HCT116 (cell line): Measurements from ENCODE around the gene SLC35B1.

ENCODE experiments used
- CEBPB ChIP-seq: IDR thresholded peaks from 2 replicates; pipeline ENCODE4 v1.6.1; 2012; ENCODE audit warnings: low read depth
- EZH2 ChIP-seq: fragments of 200-600 bp; sonication (generic); IDR thresholded peaks from 2 replicates; pipeline ENCODE4 v1.6.1; 2017; ENCODE audit warnings: antibody characterized with exemption, mixed run types
- ZNF274 ChIP-seq: fragments of 200-500 bp; sonication (Bioruptor generic); IDR thresholded peaks from 2 replicates; pipeline ENCODE4 v1.6.1; 2014; ENCODE audit warnings: mild to moderate bottlenecking, low read depth, low read length, inconsistent platforms
- TF ChIP-seq, protein P1 (sequence below), 3 experiments: fragments of 200-600 bp in 1 of 3; sonication (generic) in 1 of 3; IDR thresholded peaks in 2 of 3; conservative IDR thresholded peaks in 1 of 3; 2 replicates each; pipeline ENCODE4 v1.5.1; 2012 to 2017; ENCODE audit warnings: low read depth in 2 of 3, low read length in 2 of 3, antibody characterized with exemption in 1 of 3, borderline replicate concordance in 1 of 3, control low read depth in 1 of 3, mild to moderate bottlenecking in 1 of 3, mixed read lengths in 1 of 3, mixed run types in 1 of 3, moderate library complexity in 1 of 3; ENCODE audit not compliant: insufficient read depth in 1 of 3

DNA sequence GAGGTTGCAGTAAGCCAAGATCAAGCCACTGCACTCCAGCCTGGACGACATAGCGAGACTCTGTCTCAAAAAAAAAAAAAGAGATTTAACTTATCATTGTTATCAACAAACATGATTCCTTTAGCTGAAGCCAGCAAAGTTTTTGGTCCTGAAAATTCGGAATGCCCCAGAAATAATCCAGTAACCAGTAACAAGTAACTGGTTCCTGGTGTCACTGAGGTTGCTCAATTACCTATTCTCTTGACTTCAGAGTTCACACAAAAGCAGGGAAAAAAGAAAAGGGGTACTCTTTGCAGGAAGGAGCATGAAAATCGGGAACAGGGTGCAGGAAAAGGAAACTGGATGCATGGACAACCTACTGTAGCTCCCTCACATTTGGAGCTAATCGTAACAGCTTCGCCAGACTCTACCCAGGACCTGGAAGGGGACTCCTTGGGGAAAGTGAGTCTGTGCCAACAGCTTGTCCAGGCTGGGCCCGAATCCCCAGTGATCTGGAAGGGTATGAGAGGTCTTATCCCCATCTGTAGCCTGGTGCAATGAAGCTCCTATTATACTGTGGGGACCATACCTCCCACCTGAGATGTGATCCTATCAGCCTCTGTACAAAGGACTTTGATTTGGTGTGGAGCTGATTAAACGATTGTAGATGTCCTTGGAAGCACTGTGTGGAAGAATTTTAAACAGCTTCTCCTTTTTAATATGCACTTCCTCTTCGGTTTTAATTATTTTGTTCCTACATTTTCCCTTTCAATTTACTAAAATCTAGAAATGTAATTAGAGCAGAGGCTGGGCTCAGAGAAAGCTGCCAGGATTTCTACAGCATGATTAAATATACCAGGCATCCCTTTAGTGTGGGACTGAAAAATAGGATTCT, 26.4 kb downstream of the SLC35B1 start:
- no peak for TF ChIP-seq ZNF274
- TF ChIP-seq, protein P1, sequence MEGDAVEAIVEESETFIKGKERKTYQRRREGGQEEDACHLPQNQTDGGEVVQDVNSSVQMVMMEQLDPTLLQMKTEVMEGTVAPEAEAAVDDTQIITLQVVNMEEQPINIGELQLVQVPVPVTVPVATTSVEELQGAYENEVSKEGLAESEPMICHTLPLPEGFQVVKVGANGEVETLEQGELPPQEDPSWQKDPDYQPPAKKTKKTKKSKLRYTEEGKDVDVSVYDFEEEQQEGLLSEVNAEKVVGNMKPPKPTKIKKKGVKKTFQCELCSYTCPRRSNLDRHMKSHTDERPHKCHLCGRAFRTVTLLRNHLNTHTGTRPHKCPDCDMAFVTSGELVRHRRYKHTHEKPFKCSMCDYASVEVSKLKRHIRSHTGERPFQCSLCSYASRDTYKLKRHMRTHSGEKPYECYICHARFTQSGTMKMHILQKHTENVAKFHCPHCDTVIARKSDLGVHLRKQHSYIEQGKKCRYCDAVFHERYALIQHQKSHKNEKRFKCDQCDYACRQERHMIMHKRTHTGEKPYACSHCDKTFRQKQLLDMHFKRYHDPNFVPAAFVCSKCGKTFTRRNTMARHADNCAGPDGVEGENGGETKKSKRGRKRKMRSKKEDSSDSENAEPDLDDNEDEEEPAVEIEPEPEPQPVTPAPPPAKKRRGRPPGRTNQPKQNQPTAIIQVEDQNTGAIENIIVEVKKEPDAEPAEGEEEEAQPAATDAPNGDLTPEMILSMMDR (IDR thresholded peaks at IDR 0.05 in 2 of 3, conservative IDR thresholded peaks at IDR 0.05 in 1 of 3; ENCODE audit: borderline replicate concordance in 1 of 3, insufficient read depth in 1 of 3, low read depth in 2 of 3, low read length in 2 of 3): no peak
- no peak for TF ChIP-seq EZH2
- no peak for TF ChIP-seq CEBPB
